K562 (cell line): ENCODE measurements around the gene NCOA1. TPM values are rescaled to one million over a fixed set of nuclear protein-coding genes. Genes with fewer than 3 reads are reported as not detected.

Experiments
- ARID2 ChIP-seq: fragments of 450-650 bp; IDR thresholded peaks from 2 replicates; pipeline ENCODE4 v1.6.1; 2017; ENCODE audit warnings: antibody characterized with exemption, mild to moderate bottlenecking
- BHLHE40 ChIP-seq: IDR thresholded peaks from 2 replicates; pipeline ENCODE4 v1.6.1; 2011; ENCODE audit warnings: low read length, improper control_type of control experiment
- DNMT1 ChIP-seq: fragments of 450-650 bp; IDR thresholded peaks from 2 replicates; pipeline ENCODE4 v1.6.1; 2016; ENCODE audit warnings: antibody characterized with exemption, mild to moderate bottlenecking
- HIVEP1 ChIP-seq: fragments of 250-450 bp; sonication (Bioruptor Pico); IDR thresholded peaks from 2 replicates; pipeline ENCODE4 v1.4.0; 2020; ENCODE audit warnings: mild to moderate bottlenecking
- LCOR ChIP-seq: sonication (generic); formaldehyde crosslinking; IDR thresholded peaks from 2 replicates; pipeline ENCODE4 v1.8.0; 2022; ENCODE audit warnings: mild to moderate bottlenecking, missing genetic modification reagents
- MAFG ChIP-seq: fragments of 450-650 bp; conservative IDR thresholded peaks from 2 replicates; pipeline ENCODE4 v1.6.1; 2016; ENCODE audit warnings: missing genetic modification characterization, missing compliant biosample characterization
- MCM2 ChIP-seq: fragments of 450-650 bp; IDR thresholded peaks from 2 replicates; pipeline ENCODE4 v1.6.1; 2017; ENCODE audit warnings: low read depth, mild to moderate bottlenecking
- NBN ChIP-seq: fragments of 450-650 bp; IDR thresholded peaks from 2 replicates; pipeline ENCODE4 v1.6.1; 2016; ENCODE audit warnings: low read depth, mild to moderate bottlenecking
- NCOA4 ChIP-seq: fragments of 450-650 bp; IDR thresholded peaks from 2 replicates; pipeline ENCODE4 v1.6.1; 2018; ENCODE audit warnings: mild to moderate bottlenecking; ENCODE audit not compliant: partially characterized antibody
- PHB ChIP-seq: fragments of 250-450 bp; sonication (Bioruptor Pico); IDR thresholded peaks from 2 replicates; pipeline ENCODE4 v1.5.0; 2021
- PHB2 ChIP-seq: fragments of 450-650 bp; IDR thresholded peaks from 2 replicates; pipeline ENCODE4 v1.6.1; 2017; ENCODE audit warnings: low read depth
- PHF8 ChIP-seq: fragments of 200-600 bp; sonication (generic); IDR thresholded peaks from 2 replicates; pipeline ENCODE4 v1.6.1; 2012; ENCODE audit warnings: mixed run types, mild to moderate bottlenecking, inconsistent platforms, low read length, moderate library complexity, borderline replicate concordance
- POLR3A ChIP-seq: IDR thresholded peaks from 2 replicates; pipeline ENCODE4 v1.6.1; 2011; ENCODE audit warnings: borderline replicate concordance, mild to moderate bottlenecking, moderate library complexity; ENCODE audit not compliant: insufficient read length, insufficient read depth; ENCODE audit errors: extremely low read depth
- PRPF4 ChIP-seq: fragments of 200-400 bp; formaldehyde crosslinking; IDR thresholded peaks from one replicate; pipeline ENCODE4 v1.6.1; 2017; ENCODE audit warnings: low read length, low read depth, mild to moderate bottlenecking; ENCODE audit not compliant: insufficient read depth, poor library complexity, severe bottlenecking
- PURB ChIP-seq: sonication (generic); formaldehyde crosslinking; IDR thresholded peaks from 2 replicates; pipeline ENCODE4 v1.9.0; 2021; ENCODE audit warnings: low read depth, mild to moderate bottlenecking, missing genetic modification reagents
- RBFOX2 ChIP-seq: fragments of 200-400 bp; formaldehyde crosslinking; IDR thresholded peaks from 2 replicates; pipeline ENCODE4 v1.6.1; 2017; ENCODE audit warnings: low read depth, mild to moderate bottlenecking, low read length, moderate library complexity
- SIN3A ChIP-seq, 2 experiments: fragments of 150-350 bp in 1 of 2; IDR thresholded peaks; 2 replicates each; pipeline ENCODE4 v1.6.1; 2011 to 2016; ENCODE audit warnings: borderline replicate concordance in 2 of 2, low read depth in 2 of 2, low read length in 2 of 2, mild to moderate bottlenecking in 2 of 2, moderate library complexity in 2 of 2; ENCODE audit not compliant: control insufficient read depth in 1 of 2
- SP2 ChIP-seq: IDR thresholded peaks from 2 replicates; pipeline ENCODE4 v1.6.1; 2011; ENCODE audit warnings: mild to moderate bottlenecking, low read depth, low read length, moderate library complexity; ENCODE audit not compliant: poor library complexity, severe bottlenecking; ENCODE audit errors: extremely low read depth
- TRIM24 ChIP-seq, 2 experiments: fragments of 450-650 bp; IDR thresholded peaks; 2 replicates each; pipeline ENCODE4 v1.6.1; 2016
- U2AF2 ChIP-seq: fragments of 200-400 bp; formaldehyde crosslinking; optimal IDR thresholded peaks from 2 replicates; pipeline ENCODE3; 2017; ENCODE audit warnings: low read depth, mild to moderate bottlenecking, low read length
- ZC3H11A ChIP-seq: IDR thresholded peaks from 2 replicates; pipeline ENCODE4 v1.6.1; 2012; ENCODE audit warnings: low read depth, low read length, improper control_type of control experiment
- ZNF274 ChIP-seq: IDR thresholded peaks from 2 replicates; pipeline ENCODE4 v1.6.1; 2011; ENCODE audit warnings: low read depth, mild to moderate bottlenecking, low read length, moderate library complexity, borderline replicate concordance
- ZNF3 ChIP-seq: fragments of 250-450 bp; sonication (Bioruptor Pico); IDR thresholded peaks from 2 replicates; pipeline ENCODE4 v1.5.0; 2021; ENCODE audit warnings: mild to moderate bottlenecking, moderate library complexity
- ZNF507 ChIP-seq: conservative IDR thresholded peaks from 2 replicates; pipeline ENCODE4 v1.6.1; 2017; ENCODE audit warnings: missing genetic modification characterization, missing compliant biosample characterization
- ZNF75A ChIP-seq: fragments of 450-650 bp; formaldehyde crosslinking; IDR thresholded peaks from 2 replicates; pipeline ENCODE4 v1.4.0; 2020; ENCODE audit warnings: mild to moderate bottlenecking
- polyA plus RNA-seq, 8 experiments: library from polyadenylated mRNA; depleted of rRNA in 4 of 8; stranded (reverse) in 5 of 8; unstranded in 3 of 8; fragments of >200 nt; fragmentation: Nextera tagmentation in 2 of 8; fragmentation: Illumina TruSeq in 1 of 8; extraction: Ambion mirVana in 2 of 8; extraction: Trizol in 1 of 8; gene quantifications; 2 replicates each; pipeline versions ENCODE4 v1.2.1 to v1.2.3, GENCODE V29; 2011 to 2014; ENCODE audit warnings: inconsistent platforms in 1 of 8, missing spikeins in 1 of 8
- total RNA-seq, 7 experiments: library from RNA; depleted of rRNA in 6 of 7; stranded (reverse); fragments of >200 nt in 6 of 7; fragmentation: Illumina TruSeq in 2 of 7; extraction: Trizol in 2 of 7; gene quantifications; 2 replicates each; pipeline versions ENCODE4 v1.2.1 to v1.2.3, GENCODE V29; 2011 to 2021; ENCODE audit warnings: low replicate concordance in 1 of 7
- TF ChIP-seq, protein P1 (sequence below): fragments of 450-650 bp; IDR thresholded peaks from 2 replicates; pipeline ENCODE4 v1.6.1; 2017; ENCODE audit warnings: antibody characterized with exemption
- TF ChIP-seq, protein P2 (sequence below): fragments of 250-450 bp; sonication (Bioruptor Pico); IDR thresholded peaks from 2 replicates; pipeline ENCODE4 v1.4.0; 2020; ENCODE audit warnings: mild to moderate bottlenecking, moderate library complexity

NCOA1 gene
- total and polyA plus RNA-seq, 9 of the 15 experiments (the other 6 are each of a cell fraction or from before 2014, with no cell fraction given) = 4.9 to 25.7 (median 17.0) TPM

DNA sequence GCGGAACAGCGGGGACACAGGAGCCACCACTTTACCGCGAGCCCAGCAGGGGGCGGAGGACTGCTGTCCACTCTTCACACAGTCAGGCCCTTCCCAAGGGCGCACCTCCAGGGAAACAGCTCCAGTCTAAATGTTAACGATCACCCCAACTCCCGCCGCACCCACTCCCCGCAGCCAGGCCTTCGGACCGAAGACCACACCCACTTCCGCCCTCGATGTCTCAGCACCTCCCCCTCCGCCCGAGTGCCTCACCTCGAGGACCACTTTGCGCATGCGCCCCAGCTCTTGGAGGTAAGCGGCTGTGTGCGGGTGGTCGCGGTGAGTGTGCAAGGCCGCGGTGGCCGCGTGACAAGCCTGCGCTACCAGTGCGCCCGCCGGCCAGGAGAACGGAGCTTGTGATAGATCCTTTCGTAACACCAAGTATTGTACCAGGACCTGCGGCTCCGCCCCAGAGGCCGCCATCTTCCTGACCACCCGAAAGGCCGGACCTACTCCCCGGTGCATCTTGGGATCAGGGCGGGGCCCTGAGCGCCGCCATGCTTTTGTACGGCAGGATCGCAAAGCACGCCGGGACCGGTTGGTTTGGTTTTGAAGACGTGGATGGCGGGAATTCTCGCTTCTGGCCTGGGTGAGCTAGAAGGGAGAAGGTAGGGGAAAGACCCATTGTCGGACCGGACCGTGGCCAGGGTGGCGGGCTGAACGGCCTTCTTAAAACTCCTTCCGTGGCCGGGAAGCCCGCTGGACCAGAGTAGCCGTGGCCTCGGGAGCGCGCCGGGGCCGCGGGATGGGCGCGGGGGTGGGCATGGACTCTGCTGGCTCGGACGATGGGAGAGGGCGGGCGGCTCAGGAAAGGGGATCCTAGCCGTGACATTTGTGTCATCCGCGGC, 302.1 kb downstream of the NCOA1 start, which contains the start of the genes CENPO and PTRHD1 (continued):
- TF ChIP-seq U2AF2 (no peak), MAFG (tag) (no peak), LCOR (CRISPR knock-in tag) (peak; percentile 91), NCOA4 (no peak), ZNF507 (no peak), ARID2 (0 out of 2 replicates have a peak, but pooled peaks have one; percentile 20), TRIM24 (IDR thresholded peaks at IDR 0.05) (peak in 1 of 2 experiments; percentile 35; a peak in 1 of 4 replicates), PHB2 (no peak), PHB (CRISPR knock-in tag) (no peak), PHF8 (peak; percentile 86), DNMT1 (no peak), ZNF75A (no peak), POLR3A (no peak), ZNF3 (CRISPR knock-in tag) (no peak), MCM2 (no peak), SIN3A (IDR thresholded peaks at IDR 0.05; ENCODE audit: borderline replicate concordance in 2 of 2, control insufficient read depth in 1 of 2, low read depth in 2 of 2, low read length in 2 of 2) (peak; percentile 91 to 93), HIVEP1 (CRISPR knock-in tag) (no peak), PRPF4 (no peak), PURB (CRISPR knock-in tag) (no peak), ZNF274 (no peak), SP2 (no peak), ZC3H11A (0 out of 2 replicates have a peak, but pooled peaks have one; percentile 27), BHLHE40 (0 out of 2 replicates have a peak, but pooled peaks have one; percentile 11), RBFOX2 (peak; percentile 99), NBN (peak; percentile 53; the same call in 1 of the 2 replicates)
- TF ChIP-seq, protein P1, sequence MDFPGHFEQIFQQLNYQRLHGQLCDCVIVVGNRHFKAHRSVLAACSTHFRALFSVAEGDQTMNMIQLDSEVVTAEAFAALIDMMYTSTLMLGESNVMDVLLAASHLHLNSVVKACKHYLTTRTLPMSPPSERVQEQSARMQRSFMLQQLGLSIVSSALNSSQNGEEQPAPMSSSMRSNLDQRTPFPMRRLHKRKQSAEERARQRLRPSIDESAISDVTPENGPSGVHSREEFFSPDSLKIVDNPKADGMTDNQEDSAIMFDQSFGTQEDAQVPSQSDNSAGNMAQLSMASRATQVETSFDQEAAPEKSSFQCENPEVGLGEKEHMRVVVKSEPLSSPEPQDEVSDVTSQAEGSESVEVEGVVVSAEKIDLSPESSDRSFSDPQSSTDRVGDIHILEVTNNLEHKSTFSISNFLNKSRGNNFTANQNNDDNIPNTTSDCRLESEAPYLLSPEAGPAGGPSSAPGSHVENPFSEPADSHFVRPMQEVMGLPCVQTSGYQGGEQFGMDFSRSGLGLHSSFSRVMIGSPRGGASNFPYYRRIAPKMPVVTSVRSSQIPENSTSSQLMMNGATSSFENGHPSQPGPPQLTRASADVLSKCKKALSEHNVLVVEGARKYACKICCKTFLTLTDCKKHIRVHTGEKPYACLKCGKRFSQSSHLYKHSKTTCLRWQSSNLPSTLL = no peak
- TF ChIP-seq, protein P2, sequence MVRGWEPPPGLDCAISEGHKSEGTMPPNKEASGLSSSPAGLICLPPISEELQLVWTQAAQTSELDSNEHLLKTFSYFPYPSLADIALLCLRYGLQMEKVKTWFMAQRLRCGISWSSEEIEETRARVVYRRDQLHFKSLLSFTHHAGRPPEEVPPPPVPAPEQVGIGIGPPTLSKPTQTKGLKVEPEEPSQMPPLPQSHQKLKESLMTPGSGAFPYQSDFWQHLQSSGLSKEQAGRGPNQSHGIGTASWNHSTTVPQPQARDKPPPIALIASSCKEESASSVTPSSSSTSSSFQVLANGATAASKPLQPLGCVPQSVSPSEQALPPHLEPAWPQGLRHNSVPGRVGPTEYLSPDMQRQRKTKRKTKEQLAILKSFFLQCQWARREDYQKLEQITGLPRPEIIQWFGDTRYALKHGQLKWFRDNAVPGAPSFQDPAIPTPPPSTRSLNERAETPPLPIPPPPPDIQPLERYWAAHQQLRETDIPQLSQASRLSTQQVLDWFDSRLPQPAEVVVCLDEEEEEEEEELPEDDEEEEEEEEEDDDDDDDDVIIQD (CRISPR knock-in tag) = no peak
